Immature natural killer cell (primary cell): Measurements from ENCODE around the gene STX7. TPM values are rescaled to one million over a fixed set of nuclear protein-coding genes. Genes with fewer than 3 reads are reported as not detected.

Experiments
- DNase-seq, 3 donors: peaks; one replicate each; pipeline ENCODE4 v3.0.0; 2022; ENCODE audit warnings: mixed read lengths in 1 of 3
- H3K27ac Mint-ChIP-seq, 6 donors: one replicate each; pipeline ENCODE4 v1.8.0; 2020; ENCODE audit warnings: mixed read lengths in 6 of 6, mild to moderate bottlenecking in 5 of 6, inconsistent platforms in 4 of 6, moderate library complexity in 3 of 6
- H3K27me3 Mint-ChIP-seq, 3 donors: one replicate each; pipeline ENCODE4 v1.8.0; 2020 to 2021; ENCODE audit warnings: low read depth in 3 of 3, mild to moderate bottlenecking in 3 of 3, mixed read lengths in 3 of 3, moderate library complexity in 3 of 3, inconsistent platforms in 1 of 3
- H3K36me3 Mint-ChIP-seq, 3 donors: one replicate each; pipeline ENCODE4 v1.8.0; 2020; ENCODE audit warnings: mixed read lengths in 3 of 3, inconsistent platforms in 2 of 3, mild to moderate bottlenecking in 2 of 3
- H3K4me1 Mint-ChIP-seq, 2 donors: one replicate each; pipeline ENCODE4 v1.8.0; 2020; ENCODE audit warnings: inconsistent platforms in 2 of 2, mild to moderate bottlenecking in 2 of 2, mixed read lengths in 2 of 2, moderate library complexity in 1 of 2
- H3K4me3 Mint-ChIP-seq, 5 donors: one replicate each; pipeline ENCODE4 v1.8.0; 2020; ENCODE audit warnings: mild to moderate bottlenecking in 5 of 5, mixed read lengths in 5 of 5, inconsistent platforms in 3 of 5, moderate library complexity in 3 of 5
- H3K9me3 Mint-ChIP-seq, 6 donors: one replicate each; pipeline ENCODE4 v1.8.0; 2020; ENCODE audit warnings: mild to moderate bottlenecking in 6 of 6, mixed read lengths in 6 of 6, inconsistent platforms in 4 of 6, moderate library complexity in 3 of 6
- polyA plus RNA-seq, 3 donors: library from polyadenylated mRNA; unstranded; fragments of 300-500 nt; fragmentation: Illumina TruSeq; gene quantifications; one replicate each; pipeline ENCODE4 v1.2.3, GENCODE V29; 2021

Gene STX7
- polyA plus RNA-seq, 3 donors from 2014 or later: 25.5 to 37.2 (median 29.8) TPM

GRCh38 chr6:132524646-132525045 is 11.7 kb upstream of the STX7 start:
- H3K4me3 Mint-ChIP-seq: no peak overlapping the region
- H3K27ac Mint-ChIP-seq: no peak overlapping the region
- DNase-seq: no peak
- H3K36me3 Mint-ChIP-seq: no peaks in the 10 kb centered on the region
- no peaks in the 10 kb centered on the region for H3K4me1 Mint-ChIP-seq
- no peaks in the 10 kb centered on the region for H3K9me3 Mint-ChIP-seq
- H3K27me3 Mint-ChIP-seq: peaks cover 0 to 10% (median 9%) of the 10 kb centered on the region in 3 donors

DNA sequence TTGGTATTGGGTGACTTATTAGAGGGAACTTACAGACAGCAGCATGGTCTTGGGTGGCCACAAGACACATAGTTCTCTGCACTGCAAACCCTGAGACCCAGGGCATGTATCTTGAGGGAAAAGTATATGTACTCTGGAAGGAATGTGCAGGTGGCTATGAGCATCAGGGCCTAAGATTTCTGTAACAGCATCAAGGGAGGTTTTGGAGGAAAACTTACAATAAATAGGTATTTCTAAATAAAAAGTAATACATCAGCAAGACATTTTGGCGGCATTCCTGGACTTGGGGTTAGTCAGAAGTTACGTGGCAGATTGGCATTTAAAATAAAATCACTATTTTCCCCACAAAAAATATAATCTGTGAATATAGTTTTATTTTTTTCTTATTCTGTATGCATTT is 8.0 kb upstream of the STX7 start:
- Mint-ChIP-seq H3K27me3 (peaks cover 0 to 14% (median 4%) of the 10 kb centered on the region in 3 donors), H3K4me1 (no peaks in the 10 kb centered on the region), H3K9me3 (no peaks in the 10 kb centered on the region), H3K27ac (no peak overlapping the region), H3K36me3 (no peaks in the 10 kb centered on the region), H3K4me3 (no peak overlapping the region)
- no peak for DNase-seq

GRCh38 chr6:132515386-132515785 is 2.5 kb upstream of the STX7 start:
- no peak for DNase-seq
- H3K4me1 Mint-ChIP-seq: peaks cover 29 to 31% of the 10 kb centered on the region in 2 donors
- no peaks in the 10 kb centered on the region for H3K36me3 Mint-ChIP-seq
- H3K4me3 Mint-ChIP-seq: no peak overlapping the region
- H3K27ac Mint-ChIP-seq: no peak overlapping the region
- H3K27me3 Mint-ChIP-seq: peaks cover 6 to 9% (median 7%) of the 10 kb centered on the region in 3 donors
- no peaks in the 10 kb centered on the region for H3K9me3 Mint-ChIP-seq

DNA sequence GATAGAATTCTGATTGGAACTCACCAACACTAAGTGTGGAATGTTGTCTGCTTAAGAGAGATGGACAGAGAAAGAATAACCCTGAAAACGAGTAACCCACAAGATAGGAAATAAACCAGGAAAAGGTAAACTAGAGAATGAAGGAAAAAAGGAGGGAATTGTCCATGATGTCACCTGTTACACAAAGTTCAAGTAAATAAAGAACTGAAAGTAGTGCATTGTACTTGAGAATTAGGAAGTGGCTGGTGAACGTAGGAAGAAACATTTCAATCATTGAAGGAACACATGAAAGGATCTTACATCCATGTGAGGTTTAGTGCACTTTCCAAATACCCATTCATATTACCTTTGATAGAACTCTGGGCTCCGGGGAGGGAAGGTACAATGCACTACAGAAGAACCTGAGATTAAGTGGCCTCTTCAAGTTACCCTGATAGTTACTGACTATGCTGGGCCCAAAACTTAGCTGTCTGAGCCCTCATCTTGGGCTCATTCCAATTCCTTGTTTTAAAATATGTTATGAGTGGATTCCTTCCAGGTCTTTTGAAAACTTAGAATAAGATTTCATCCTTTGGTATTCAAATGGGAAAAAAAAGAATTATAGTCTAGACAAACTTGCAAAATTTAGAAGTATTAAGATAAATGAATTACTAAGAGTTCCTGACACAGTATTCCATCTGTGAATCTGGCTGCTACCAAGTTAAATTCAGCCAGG is 1.1 kb upstream of the STX7 start:
- Mint-ChIP-seq H3K27ac (peak overlapping the region in 1 of 6 donors; percentile 42), H3K4me3 (peak overlapping the region; percentile 94 to 99 (median 98))

GRCh38 chr6:132512342-132512637 is 626 bp downstream of the STX7 start:
- peaks cover 0 to 9% (median 6%) of the 10 kb centered on the region in 3 donors for H3K27me3 Mint-ChIP-seq
- peak overlapping the region in 5 of 6 donors; percentile 21 to 88 (median 77) for H3K27ac Mint-ChIP-seq
- H3K4me3 Mint-ChIP-seq: peak overlapping the region; percentile 91 to 99 (median 92)
- peaks cover 45 to 62% of the 10 kb centered on the region in 2 donors for H3K4me1 Mint-ChIP-seq
- H3K9me3 Mint-ChIP-seq: no peaks in the 10 kb centered on the region
- no peak for DNase-seq
- H3K36me3 Mint-ChIP-seq: peaks cover 0 to 5% (median 0%) of the 10 kb centered on the region in 3 donors

More for the DNA sequence above, 1.1 kb upstream of the STX7 start:
- H3K27me3 Mint-ChIP-seq: peaks cover 0 to 9% (median 6%) of the 10 kb centered on the region in 3 donors
- no peak for DNase-seq
- peaks cover 29 to 45% of the 10 kb centered on the region in 2 donors for H3K4me1 Mint-ChIP-seq
- H3K9me3 Mint-ChIP-seq: no peaks in the 10 kb centered on the region
- no peaks in the 10 kb centered on the region for H3K36me3 Mint-ChIP-seq

- peaks cover 0 to 5% (median 0%) of the 10 kb centered on the region in 3 donors for H3K36me3 Mint-ChIP-seq
- H3K4me1 Mint-ChIP-seq: peaks cover 47 to 67% of the 10 kb centered on the region in 2 donors
- H3K27me3 Mint-ChIP-seq: peaks cover 0 to 9% (median 6%) of the 10 kb centered on the region in 3 donors
- H3K27ac Mint-ChIP-seq: peak overlapping the region in 3 of 6 donors; percentile 21 to 78 (median 73)
- peak overlapping the region; percentile 91 to 99 (median 92) for H3K4me3 Mint-ChIP-seq
- no peaks in the 10 kb centered on the region for H3K9me3 Mint-ChIP-seq
- no peak for DNase-seq
Measured at GRCh38 chr6:132511831-132512220, 1.1 kb downstream of the STX7 start.

GRCh38 chr6:132511210-132511830 is 1.6 kb downstream of the STX7 start:
- no peak for DNase-seq
- H3K9me3 Mint-ChIP-seq: no peaks in the 10 kb centered on the region
- H3K27ac Mint-ChIP-seq: peak overlapping the region; percentile 3 to 78 (median 56)
- H3K4me3 Mint-ChIP-seq: peak overlapping the region; percentile 91 to 99 (median 92)
- H3K27me3 Mint-ChIP-seq: peaks cover 0 to 9% (median 6%) of the 10 kb centered on the region in 3 donors
- H3K4me1 Mint-ChIP-seq: peaks cover 52 to 72% of the 10 kb centered on the region in 2 donors
- H3K36me3 Mint-ChIP-seq: peaks cover 0 to 5% (median 0%) of the 10 kb centered on the region in 3 donors

DNA sequence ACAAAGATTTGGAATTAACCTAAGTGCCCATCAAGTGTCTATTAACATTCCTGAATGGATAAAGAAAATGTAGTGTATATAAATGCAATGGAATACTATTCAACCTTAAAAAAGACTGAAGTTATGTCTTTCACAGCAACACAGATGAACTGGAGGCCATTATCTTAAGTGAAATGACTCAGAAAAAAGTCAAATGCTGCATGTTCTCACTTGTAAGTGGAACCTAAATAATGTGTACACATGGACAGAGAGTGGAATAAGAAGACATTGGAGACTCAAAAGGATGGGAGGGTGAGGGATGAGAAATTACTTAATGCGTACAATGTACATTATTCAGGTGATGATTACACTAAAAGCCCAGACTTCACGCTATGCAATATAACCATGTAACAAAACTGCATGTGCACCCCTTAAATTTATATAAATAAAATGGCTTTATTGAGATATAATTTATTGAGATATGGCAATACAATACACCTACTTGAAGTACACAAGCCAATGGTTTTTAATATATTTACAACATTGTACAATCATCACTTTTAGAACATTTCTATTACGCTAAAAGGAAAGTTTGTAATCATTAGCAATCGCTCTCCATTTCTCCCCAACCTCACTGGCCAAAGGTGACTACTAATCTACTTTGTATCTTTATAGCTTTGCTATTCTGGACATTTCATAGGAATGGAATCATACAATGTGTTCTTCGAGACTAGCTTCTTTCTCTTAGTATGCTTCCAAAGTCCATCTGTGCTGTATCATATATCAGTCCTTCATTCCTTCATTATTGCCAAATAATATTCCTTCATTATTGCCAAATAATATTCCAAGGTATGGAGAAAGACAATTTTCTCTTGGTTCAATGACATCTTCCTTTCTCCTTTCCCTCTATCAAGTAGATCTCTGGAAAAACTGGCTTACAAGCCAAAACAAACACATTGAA is 5.8 kb downstream of the STX7 start:
- Mint-ChIP-seq H3K9me3 (no peaks in the 10 kb centered on the region), H3K27me3 (no peaks in the 10 kb centered on the region), H3K36me3 (peaks cover 0 to 11% (median 9%) of the 10 kb centered on the region in 3 donors), H3K27ac (peak overlapping the region in 1 of 6 donors; percentile 2), H3K4me3 (no peak overlapping the region), H3K4me1 (peaks cover 61 to 90% of the 10 kb centered on the region in 2 donors)
- no peak for DNase-seq

GRCh38 chr6:132506461-132506860 is 6.5 kb downstream of the STX7 start:
- DNase-seq: no peak
- peak overlapping the region in 1 of 6 donors; percentile 2 for H3K27ac Mint-ChIP-seq
- H3K36me3 Mint-ChIP-seq: peaks cover 4 to 16% (median 15%) of the 10 kb centered on the region in 3 donors
- H3K4me3 Mint-ChIP-seq: no peak overlapping the region
- H3K4me1 Mint-ChIP-seq: peaks cover 54 to 86% of the 10 kb centered on the region in 2 donors
- H3K27me3 Mint-ChIP-seq: no peaks in the 10 kb centered on the region
- no peaks in the 10 kb centered on the region for H3K9me3 Mint-ChIP-seq

- H3K4me1 Mint-ChIP-seq: peaks cover 50 to 83% of the 10 kb centered on the region in 2 donors
- H3K9me3 Mint-ChIP-seq: no peaks in the 10 kb centered on the region
- no peaks in the 10 kb centered on the region for H3K27me3 Mint-ChIP-seq
- H3K4me3 Mint-ChIP-seq: no peak overlapping the region
- H3K27ac Mint-ChIP-seq: no peak overlapping the region
- H3K36me3 Mint-ChIP-seq: peaks cover 12 to 22% (median 19%) of the 10 kb centered on the region in 3 donors
- no peak for DNase-seq
Measured at GRCh38 chr6:132505158-132505557, 7.8 kb downstream of the STX7 start.

DNA sequence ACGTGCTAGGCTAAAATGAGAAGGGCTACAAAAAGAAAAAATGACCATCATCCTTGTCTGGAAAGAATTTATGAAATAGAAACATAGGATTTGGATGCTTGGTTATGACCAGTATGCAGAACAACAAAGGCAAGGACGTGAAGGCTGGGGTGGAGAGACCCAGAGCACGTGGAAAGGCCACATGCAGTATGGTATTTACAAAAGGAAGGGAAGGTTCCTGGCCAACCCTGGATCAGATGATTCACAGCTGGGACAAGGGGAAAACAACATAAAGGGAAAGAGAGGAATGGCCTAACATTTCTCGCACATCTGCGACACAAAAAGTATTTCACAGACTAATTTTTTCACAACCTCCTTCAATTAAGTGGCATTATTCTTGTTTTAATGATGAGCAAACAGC is 8.2 kb downstream of the STX7 start:
- peak overlapping the region in 1 of 6 donors; percentile 32 for H3K27ac Mint-ChIP-seq
- DNase-seq: no peak
- H3K4me1 Mint-ChIP-seq: peaks cover 54 to 83% of the 10 kb centered on the region in 2 donors
- H3K9me3 Mint-ChIP-seq: no peaks in the 10 kb centered on the region
- H3K36me3 Mint-ChIP-seq: peaks cover 14 to 26% (median 19%) of the 10 kb centered on the region in 3 donors
- H3K27me3 Mint-ChIP-seq: no peaks in the 10 kb centered on the region
- no peak overlapping the region for H3K4me3 Mint-ChIP-seq

- no peaks in the 10 kb centered on the region for H3K9me3 Mint-ChIP-seq
- peaks cover 19 to 36% (median 23%) of the 10 kb centered on the region in 3 donors for H3K36me3 Mint-ChIP-seq
- H3K4me3 Mint-ChIP-seq: peak overlapping the region in 2 of 5 donors; percentile 7 to 27
- H3K27me3 Mint-ChIP-seq: no peaks in the 10 kb centered on the region
- H3K27ac Mint-ChIP-seq: peak overlapping the region; percentile 4 to 71 (median 52)
- H3K4me1 Mint-ChIP-seq: peaks cover 50 to 57% of the 10 kb centered on the region in 2 donors
- no peak for DNase-seq
Measured at GRCh38 chr6:132499757-132500156, 13.2 kb downstream of the STX7 start.

DNA sequence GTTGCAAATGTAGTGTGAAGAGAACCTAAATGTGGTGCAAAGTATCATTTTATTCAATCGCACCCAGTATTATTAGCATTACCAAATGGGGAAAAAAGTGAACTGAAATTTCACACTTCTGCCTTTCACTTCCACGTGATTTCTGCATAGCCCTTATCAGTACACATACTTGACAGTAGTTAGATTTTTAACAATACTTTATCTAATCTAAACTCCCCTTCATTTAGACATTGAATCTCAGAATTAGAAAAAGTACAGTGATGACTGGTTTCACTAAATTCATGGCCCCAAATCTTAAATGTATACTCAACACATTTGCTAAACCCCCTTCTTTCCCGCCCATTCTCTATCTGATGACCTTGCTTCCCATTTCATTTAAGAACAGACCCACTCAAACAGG is 14.3 kb downstream of the STX7 start:
- Mint-ChIP-seq H3K27me3 (peaks cover 0 to 1% (median 0%) of the 10 kb centered on the region in 3 donors), H3K36me3 (peaks cover 19 to 31% (median 24%) of the 10 kb centered on the region in 3 donors), H3K4me1 (peaks cover 39 to 59% of the 10 kb centered on the region in 2 donors), H3K27ac (peak overlapping the region; percentile 37 to 62 (median 54)), H3K9me3 (no peaks in the 10 kb centered on the region), H3K4me3 (peak overlapping the region in 4 of 5 donors; percentile 1 to 33 (median 22))
- DNase-seq: no peak
